ENCODE results near the gene SCRN2.

SCRN2 gene

GRCh38 chr17:47846716-47847340 lies 5.8 kb upstream of the SCRN2 start:
- DNase-seq (ENCODE audit: low read depth), result no peak

DNA sequence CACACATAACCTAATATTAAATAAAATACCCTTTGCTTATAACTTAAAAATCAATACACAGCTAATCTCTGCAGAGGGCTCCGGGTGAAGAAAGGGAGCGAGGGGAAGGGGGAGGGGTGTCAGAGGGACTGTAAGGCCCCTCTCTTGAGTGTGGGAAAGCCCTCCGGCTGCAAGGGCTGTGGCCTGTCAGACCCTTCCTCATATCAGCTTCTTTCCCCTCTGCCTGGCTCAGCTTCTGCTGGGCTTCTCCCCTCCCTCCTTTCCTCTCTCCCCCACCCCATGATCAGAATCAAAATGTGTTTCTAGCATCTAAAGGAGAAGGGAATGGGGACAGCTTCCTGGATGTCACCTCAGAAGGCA lies 4.6 kb upstream of the SCRN2 start:
- no peak for DNase-seq (ENCODE audit: low read depth)

GRCh38 chr17:47844814-47845715 lies 4.0 kb upstream of the SCRN2 start:
- DNase-seq (ENCODE audit: low read depth), result no peak

DNA sequence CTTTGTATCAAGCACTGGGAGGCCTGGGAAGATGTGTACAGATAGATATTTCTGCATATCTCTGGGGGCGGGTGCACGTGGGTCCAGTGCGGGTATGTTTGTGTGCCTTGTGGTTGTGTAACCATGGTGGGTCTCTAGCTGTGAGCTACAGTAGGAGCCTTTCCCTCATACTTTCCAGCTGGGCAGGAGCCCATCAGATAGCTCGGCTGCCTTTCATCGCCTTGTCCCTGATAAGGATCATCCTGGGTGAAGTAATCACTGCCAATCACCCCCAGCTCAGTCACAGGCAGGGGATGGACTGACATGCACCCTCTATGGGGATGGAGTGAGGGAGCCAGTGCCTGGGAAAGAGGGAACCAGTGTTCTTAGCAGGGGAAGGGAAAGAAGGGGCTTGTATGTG lies 3.2 kb upstream of the SCRN2 start:
- no peak for DNase-seq (ENCODE audit: low read depth)

DNA sequence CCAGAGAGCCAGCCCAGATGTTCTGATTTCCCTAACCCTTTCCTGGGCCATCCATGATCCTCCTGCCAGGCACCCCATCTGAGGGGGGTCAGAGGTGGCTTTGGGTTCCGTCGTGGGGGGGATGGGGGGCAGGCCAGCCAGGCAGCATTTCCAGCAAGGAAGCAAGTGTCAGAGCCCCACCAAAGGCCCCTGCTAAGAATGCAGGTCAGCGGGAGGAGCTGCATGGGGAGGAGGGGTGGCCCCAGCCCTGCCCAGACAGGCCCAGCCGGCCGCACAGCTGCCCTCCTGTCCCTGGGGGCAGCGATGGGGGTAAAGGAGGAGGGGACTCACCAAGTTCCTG lies 2.3 kb upstream of the SCRN2 start:
- DNase-seq (ENCODE audit: low read depth), result no peak

DNA sequence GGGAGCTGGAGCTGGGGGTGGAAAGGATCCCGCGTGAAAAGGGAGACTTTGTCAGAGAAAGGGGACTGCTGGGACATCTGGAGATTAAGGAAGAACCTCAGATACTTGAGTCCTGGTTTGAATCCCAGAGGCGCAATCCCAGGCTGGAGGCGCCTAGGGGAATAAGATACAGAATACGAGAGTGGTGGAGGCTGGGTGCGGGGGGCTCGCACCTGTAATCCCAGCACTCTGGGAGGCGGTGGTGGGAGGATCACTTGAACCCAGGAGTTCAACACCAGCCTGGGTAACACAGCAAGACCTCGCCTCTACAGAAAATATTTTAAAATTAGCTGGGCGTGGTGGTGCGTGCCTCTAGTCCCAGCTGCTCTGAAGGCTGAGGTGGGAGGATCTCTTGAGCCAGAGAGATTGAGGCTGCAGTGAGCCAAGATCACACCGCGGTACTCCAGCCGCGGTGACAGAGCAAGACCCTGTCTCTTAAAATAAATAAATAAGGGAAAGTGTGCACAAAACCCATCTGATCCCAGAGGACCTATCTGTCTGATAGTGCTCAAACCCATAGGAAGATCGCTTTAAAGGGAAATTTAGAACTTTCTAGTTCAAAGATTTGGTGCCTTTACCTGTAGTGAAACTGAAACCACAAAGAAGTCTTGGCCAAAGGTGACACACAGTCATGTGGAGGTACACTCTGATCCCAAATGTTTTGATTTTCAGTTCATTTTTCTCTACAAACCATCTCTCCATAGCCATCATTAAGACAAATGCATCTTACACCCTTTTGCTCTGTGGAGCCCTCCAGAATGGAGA lies 617 bp upstream of the SCRN2 start:
- no peak for DNase-seq (ENCODE audit: low read depth)

DNA sequence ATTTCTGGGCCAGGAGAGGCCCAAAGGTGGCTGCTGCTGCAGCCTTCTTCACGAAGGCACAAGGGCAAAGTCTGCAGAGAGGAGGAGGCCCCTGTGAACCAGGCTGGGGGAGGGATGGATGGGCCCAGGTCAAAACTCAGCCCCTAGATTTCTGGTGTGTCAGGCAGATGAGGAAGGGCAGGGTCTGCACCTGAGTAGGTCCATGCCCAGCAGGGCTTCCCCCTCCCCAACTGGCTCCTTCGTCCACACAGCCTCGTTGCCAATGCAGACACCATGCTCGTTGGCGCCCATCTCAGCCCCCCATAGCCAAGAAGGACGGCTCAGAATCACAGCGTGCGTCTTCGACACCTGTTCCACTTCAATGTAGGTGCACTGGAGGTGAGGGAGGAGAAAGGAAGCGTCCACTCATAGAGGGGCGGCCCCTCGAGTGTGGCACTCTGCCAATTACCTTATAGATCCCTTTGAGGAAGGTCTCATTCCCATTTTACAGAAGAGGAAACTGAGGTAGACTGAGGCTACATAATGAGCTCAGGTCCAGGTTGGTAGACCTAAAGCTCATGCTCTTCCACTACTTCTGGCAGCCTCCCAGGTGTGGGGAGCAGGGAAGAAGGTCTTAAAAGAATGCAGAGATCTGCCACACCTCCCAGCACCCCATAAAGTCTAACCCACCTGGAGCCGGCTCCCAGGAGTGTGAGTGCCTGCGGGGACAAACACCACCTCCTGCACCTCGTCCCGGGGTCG lies 902 bp downstream of the SCRN2 start:
- no peak for DNase-seq (ENCODE audit: low read depth)

DNA sequence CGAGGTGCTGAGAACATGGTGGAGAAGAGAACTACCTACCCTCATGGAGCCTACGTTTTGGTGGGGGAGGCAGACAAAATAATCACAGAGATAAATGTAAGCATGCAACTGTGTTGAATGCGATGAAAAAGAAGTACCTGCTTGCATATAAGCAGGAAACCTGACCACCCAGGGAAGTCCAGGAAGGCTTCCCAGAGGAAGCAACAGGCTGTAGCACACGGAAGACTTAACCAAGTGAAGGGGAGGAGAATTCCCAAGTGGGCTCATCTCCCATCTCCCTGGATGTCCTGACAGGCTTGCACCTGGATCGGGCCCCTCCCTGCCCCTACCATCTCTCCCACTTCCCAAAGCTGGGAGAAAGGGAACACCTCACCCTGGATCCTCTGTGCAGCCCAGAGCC lies 2.0 kb downstream of the SCRN2 start:
- DNase-seq (ENCODE audit: low read depth), result no peak

GRCh38 chr17:47838636-47839035 lies 2.4 kb downstream of the SCRN2 start:
- DNase-seq (ENCODE audit: low read depth), result no peak

- DNase-seq (ENCODE audit: low read depth), result no peak
Measured at GRCh38 chr17:47837401-47838039, 3.6 kb downstream of the SCRN2 start.

GRCh38 chr17:47836601-47837000 lies 4.5 kb downstream of the SCRN2 start:
- DNase-seq (ENCODE audit: low read depth), result no peak

DNA sequence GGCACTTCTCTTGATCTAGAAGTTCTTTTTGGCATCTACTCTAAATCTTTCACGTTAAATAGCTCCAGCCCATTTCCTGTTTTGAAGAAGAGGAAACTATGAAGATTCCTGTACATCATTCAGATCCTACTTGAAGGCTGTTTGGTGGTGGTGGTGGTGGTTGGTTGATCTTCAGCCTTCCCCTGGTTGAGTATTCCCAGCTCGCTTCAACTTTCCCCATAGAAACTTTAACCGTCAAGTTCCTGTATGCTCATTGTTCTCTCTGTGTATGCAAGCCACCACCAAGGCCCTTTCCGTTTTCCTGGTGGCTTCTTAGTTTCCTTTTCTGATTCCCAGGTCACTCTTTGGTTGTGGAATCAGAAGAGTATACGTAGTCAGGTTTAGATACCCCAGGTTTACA lies 6.3 kb downstream of the SCRN2 start:
- DNase-seq (ENCODE audit: low read depth), result no peak

- no peak for DNase-seq (ENCODE audit: low read depth)
Measured at GRCh38 chr17:47831934-47832327, 9.1 kb downstream of the SCRN2 start.

- peak; percentile 86 for DNase-seq (ENCODE audit: low read depth)
Measured at GRCh38 chr17:47831003-47831933, 9.8 kb downstream of the SCRN2 start, which contains the start of the genes LRRC46 and MRPL10. TSS of gene LRRC46 (plus strand) at chr17:47831670. CDS start at chr17:47831990, 320 bp downstream. TSS of gene MRPL10 (minus strand) at chr17:47831541. CDS start at chr17:47831511, 30 bp downstream.

DNA sequence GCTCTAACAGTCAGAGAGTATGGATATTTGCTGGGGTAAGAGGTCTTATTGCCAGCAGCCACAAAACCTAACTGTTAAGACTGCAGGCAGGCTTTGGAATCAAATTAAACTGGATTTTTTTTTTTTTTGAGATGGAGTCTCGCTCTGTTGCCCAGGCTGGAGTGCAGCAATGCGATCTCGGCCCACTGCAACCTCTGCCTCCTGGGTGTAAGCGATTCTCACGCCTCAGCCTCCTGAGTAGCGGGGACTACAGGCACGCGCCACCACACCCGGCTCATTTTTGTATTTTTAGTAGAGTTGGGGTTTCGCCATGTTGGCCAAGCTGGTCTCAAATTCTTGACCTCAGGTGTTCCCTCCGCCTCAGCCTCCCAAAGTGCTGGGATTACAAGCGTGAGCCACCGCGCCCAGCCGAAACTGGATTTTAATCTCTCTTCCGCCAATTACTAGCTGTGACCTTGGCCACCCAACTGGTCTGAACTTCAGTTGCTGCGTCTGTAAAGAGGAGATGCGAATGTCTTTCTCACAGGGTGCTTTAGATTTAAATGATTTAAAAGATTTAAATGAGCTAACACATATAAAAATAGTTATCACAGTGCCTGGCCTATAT lies 10.6 kb downstream of the SCRN2 start:
- DNase-seq (ENCODE audit: low read depth), result no peak

DNA sequence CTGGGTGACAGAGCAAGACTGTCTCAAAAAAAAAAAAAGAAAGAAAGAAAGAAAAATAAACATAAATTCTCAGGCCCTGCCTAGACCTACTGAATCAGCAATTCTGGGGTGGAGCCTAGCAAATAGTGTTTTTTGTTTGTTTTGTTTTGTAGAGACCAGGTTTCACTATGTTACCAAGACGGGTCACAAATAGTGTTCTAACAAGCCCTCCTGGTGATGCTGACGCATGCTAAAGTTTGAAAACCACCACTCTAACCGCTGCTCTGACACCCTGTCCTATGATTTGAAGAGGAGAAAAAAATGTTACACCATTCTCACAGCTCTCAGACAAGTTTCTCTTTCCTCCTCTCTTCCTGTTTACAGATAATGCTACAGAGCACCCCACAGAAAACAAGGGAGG lies 11.2 kb downstream of the SCRN2 start:
- DNase-seq (ENCODE audit: low read depth), result peak; percentile 27

DNA sequence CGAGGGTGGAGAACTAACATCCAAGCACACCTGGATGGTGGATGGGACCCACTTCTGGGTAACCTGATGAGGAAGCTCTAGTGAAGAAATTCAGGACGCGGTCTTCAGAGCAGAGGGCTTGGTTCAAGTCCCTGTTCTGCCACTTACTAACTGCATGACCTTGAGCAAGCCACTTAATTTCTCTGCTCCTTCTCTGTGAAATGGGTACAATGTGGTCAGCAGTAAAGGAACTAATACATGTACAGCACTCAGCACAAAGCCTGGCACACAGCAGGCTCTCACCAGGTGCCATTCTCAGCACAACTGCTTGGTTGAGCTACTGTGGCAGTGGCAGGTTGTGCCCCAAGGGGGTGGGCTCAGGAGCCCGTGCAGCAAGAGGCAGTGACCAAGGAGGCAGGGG lies 17.6 kb downstream of the SCRN2 start:
- no peak for DNase-seq (ENCODE audit: low read depth)

- no peak for DNase-seq (ENCODE audit: low read depth)
Measured at GRCh38 chr17:47822785-47823184, 18.3 kb downstream of the SCRN2 start.

DNA sequence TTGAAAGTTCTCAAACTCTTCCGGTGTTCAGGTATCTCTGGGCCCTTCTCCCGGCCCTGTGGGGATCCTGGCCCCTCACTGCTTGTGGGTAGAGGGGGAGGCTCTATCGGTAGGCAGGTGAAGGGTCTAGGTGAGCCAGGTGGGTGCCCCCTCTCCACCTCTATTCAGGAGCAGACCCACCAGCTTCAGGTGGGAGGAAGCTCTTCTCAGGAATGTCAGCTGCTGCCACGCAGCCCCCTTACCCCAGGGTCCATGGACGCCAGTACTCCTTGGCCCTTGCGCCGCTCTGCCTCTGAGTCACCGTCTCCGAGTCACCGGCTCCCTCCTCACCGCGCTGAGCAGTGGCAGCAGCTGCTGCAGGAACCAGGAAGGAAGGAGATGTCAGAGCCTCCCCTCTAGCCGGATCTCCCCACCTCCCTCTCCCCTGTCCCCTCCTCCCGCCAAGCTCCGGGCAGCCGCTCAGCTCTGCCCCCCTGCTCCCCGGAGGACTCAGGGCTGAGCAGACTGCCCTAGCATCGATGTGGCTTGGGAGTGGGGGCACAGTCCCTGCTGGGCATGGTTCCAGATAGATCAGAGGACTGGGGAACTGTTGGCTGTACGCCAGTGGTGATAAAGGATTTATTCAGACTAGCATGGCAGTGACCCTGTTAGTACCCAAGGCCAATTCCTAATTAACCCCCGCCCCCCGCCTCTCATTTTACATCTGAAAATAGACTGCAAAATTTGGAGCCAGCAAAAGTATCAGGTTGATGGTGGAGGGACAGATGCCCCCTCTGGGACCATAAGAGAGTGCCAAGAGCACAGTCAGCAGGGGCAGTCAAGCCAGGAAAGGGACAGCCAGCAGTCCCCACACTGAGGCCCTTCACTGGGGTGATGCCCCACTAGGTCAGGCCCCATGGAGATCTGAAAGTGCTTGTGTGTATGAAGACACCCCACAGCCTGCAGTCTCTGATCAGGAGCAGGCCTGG lies 19.4 kb downstream of the SCRN2 start, which contains the start of gene OSBPL7:
TSS of gene OSBPL7 (minus strand) at position 371 of the 968 bp plus-strand sequence. CDS start 1,516 bp downstream, outside the sequence.
- DNase-seq (ENCODE audit: low read depth), result peak; percentile 67
